IPS DF 6.9 (cell line): ENCODE measurements around the gene TRMT10B.
"Not testable (repeated sequence)": the region's sequence is repeated elsewhere in the genome, so short reads cannot be mapped to it uniquely, and the experiment has no call there.

Experiments used
- DNase-seq: peaks from one replicate; pipeline ENCODE4 v3.0.0-alpha.2; 2013; ENCODE audit warnings: low read depth, low spot score
- H3K27ac ChIP-seq: one replicate; pipeline ENCODE4 v1.5.1; 2013; ENCODE audit warnings: low read length, control low read depth
- H3K27me3 ChIP-seq: 2 replicates; pipeline ENCODE4 v1.6.1; 2013; ENCODE audit warnings: mild to moderate bottlenecking, low read length; ENCODE audit not compliant: control insufficient read depth, insufficient read depth
- H3K36me3 ChIP-seq: 2 replicates; pipeline ENCODE4 v1.6.1; 2013; ENCODE audit warnings: low read length; ENCODE audit not compliant: control insufficient read depth, insufficient read depth
- H3K4me1 ChIP-seq: 2 replicates; pipeline ENCODE4 v1.6.1; 2013; ENCODE audit warnings: low read length; ENCODE audit not compliant: control insufficient read depth, insufficient read depth
- H3K4me3 ChIP-seq: 2 replicates; pipeline ENCODE4 v1.5.1; 2013; ENCODE audit warnings: mild to moderate bottlenecking, low read length
- H3K9me3 ChIP-seq: 2 replicates; pipeline ENCODE4 v1.6.1; 2013; ENCODE audit warnings: low read length, inconsistent platforms; ENCODE audit not compliant: control insufficient read depth, insufficient read depth
- WGBS: extraction: QIAGEN DNeasy Blood & Tissue Kit; methylation state at CpG from one replicate; pipeline ENCODE4 v1.1.7; 2013; ENCODE audit warnings: mixed read lengths, missing lambda C conversion rate; ENCODE audit not compliant: insufficient read length, insufficient coverage; 5-methylcytosine and 5-hydroxymethylcytosine counted together

Gene TRMT10B

DNA sequence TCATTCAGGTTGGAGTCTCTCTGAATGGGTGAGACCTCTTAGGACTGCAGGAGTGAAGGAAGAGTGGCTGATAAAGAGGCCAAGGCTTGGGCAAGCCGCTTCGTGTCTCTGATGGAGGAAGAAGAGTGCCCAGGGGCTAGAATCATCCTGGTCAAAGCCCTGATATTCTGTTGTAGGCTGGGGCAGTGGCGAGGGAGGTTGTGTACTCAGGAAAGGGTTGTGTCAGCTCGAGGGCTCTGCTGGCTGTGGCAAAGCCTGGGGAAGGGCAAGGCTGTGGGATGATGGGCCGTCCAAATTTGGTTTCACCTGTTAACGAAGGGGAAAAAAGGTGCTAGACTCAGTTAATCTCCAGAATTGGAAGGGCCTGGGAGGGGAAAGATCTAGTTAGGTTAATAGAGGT lies 2.4 kb upstream of the TRMT10B start:
- H3K27ac ChIP-seq: no peak overlapping the region
- H3K4me3 ChIP-seq: no peak overlapping the region
- whole genome bisulfite sequencing: no CpG with 5 or more reads among the region's 6 CpGs
- peaks cover 1% of the 10 kb centered on the region; the same call in 1 of the 2 replicates for H3K4me1 ChIP-seq
- no peaks in the 10 kb centered on the region for H3K27me3 ChIP-seq
- no peaks in the 10 kb centered on the region for H3K36me3 ChIP-seq
- H3K9me3 ChIP-seq: no peaks in the 10 kb centered on the region
- no peak for DNase-seq

DNA sequence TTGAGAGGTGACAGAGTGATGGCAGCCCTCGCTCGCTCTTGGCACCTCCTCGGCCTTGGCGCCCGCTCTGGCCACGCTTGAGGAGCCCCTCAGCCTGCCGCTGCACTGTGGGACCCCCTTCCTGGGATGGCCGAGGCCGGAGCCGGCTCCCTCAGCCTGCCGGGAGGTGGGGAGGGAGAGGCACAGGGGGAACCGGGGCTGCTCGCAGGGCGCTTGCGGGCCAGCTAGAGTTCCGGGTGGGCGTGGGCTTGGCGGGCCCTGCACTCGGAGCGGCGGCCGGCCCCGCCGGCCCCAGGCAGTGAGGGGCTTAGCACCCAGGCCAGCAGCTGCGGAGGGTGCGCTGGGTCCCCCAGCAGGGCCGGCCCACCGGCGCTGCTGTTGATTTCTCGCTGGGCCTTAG lies 1.9 kb upstream of the TRMT10B start:
- WGBS: no CpG with 5 or more reads among the region's 30 CpGs
- DNase-seq, H3K36me3 ChIP-seq, H3K27ac ChIP-seq, H3K27me3 ChIP-seq, H3K4me3 ChIP-seq, H3K9me3 ChIP-seq, H3K4me1 ChIP-seq: not testable (repeated sequence)

DNA sequence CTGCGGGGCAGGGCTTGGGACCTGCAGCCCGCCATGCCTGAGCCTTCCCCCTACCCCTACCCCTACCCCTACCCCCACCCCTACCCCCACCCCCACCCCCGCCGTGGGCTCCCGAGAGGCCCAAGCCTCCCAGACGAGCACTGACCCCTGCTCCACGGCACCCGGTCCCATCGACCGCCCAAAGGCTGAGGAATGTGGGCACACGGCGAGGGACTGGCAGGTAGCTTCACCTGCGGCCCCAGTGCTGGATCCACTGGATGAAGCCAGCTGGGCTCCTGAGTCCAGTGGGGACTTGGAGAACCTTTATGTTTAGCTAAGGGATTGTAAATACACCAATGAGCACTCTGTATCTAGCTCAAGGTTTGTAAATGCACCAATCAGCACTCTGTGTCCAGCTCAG lies 1.5 kb upstream of the TRMT10B start:
- H3K27me3 ChIP-seq, H3K9me3 ChIP-seq, H3K4me1 ChIP-seq, DNase-seq, H3K27ac ChIP-seq, H3K36me3 ChIP-seq, H3K4me3 ChIP-seq: not testable (repeated sequence)
- no CpG with 5 or more reads among the region's 13 CpGs for WGBS

DNA sequence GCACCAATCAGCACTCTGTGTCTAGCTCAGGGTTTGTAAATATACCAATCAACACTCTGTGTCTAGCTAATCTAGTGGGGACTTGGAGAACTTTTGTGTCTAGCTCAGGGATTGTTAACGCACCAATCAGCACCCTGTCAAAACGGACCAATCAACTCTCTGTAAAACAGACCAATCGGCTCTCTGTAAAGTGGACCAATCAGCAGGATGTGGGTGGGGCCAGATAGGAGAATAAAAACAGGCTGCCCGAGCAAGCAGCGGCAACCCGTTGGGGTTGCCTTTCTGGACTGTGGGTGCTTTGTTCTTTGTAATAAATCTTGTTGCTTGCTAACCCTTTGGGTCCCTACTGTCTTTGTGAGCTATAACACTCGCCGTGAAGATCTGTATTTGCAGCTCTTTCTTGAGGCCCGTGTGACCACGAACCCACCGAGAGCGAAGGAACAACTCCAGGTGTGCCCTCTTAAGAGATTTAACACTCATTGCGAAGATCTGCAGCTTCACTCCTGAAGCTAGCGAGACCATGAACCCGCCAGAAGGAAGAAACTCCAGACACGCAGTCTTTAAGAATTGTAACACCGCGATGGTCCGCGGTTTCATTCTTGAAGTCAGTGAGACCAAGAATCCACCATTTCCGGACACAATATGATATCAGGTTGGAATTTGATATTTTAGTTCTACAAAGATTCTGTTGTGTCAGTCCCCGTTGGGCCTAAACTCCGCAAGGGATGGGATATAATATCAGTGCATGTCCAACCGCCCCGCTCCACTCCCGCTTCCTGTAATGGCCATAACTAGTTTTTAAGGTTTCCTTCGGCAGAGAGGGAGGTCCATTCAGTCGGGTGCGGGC lies 740 bp upstream of the TRMT10B start:
- Histone ChIP-seq H3K36me3 (no peaks in the 10 kb centered on the region), H3K4me3 (no peak overlapping the region; the same call in 1 of the 2 replicates), H3K27me3 (no peaks in the 10 kb centered on the region), H3K9me3 (no peaks in the 10 kb centered on the region), H3K4me1 (peaks cover 1% of the 10 kb centered on the region; the same call in 1 of the 2 replicates), H3K27ac (no peak overlapping the region)
- WGBS: no CpG with 5 or more reads among the region's 29 CpGs
- no peak for DNase-seq

DNA sequence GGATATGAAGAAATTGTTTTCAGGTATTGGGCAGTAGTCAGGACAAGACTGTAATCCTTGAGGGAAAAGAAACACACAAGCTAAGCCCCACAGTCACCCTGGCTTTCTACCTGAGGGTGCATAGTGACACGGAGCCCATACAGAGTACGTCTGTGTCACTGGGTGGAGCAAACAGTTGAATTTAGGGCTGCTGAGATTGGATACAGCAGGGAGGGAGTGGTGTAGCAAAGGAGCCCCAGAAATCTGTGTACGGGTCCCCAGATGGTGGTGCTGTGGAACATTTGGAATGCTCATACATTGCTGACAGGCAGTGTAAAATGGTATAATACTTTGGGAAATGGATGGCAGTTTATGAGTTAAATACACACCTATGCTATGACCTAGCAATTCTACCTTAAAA lies 5.1 kb downstream of the TRMT10B start:
- no CpG with 5 or more reads among the region's 3 CpGs for WGBS
- no peak overlapping the region for H3K27ac ChIP-seq

DNA sequence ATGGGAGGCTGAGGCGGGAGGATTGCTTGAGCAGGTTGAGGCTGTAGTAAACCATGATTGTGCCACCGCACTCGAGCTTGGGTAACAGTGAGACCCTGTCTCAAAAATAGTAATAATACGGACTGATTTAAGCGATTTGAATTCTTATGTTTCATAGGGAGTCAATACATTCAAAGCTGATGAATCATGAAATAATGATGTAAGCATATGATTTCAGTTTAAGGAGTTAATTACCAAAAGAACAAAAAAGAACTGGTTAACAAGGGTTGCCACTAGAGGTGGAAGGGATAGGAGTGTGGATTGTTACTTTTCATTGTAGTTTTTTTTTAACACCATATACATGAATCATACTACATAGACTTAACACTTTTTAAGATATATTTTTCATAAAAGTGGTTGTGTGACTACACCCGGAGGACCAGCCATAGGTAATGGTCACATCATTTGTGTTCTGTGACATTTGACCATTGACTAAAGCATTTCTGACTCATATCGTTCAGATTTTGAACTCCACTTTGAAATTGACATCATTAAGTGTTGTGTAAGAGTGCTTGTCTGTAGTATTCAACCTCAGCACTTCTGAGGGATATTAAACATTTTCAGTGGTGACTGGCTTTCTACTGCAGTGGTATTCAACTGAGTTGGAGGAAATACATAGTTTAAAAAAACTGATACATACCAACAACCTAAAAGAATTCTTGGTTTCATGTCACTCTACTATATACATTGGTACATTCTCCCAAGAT lies 7.0 kb downstream of the TRMT10B start:
- WGBS: no CpG with 5 or more reads among the region's 7 CpGs
- Histone ChIP-seq H3K27ac (no peak overlapping the region), H3K4me3 (no peak overlapping the region), H3K27me3 (no peaks in the 10 kb centered on the region), H3K4me1 (no peaks in the 10 kb centered on the region), H3K9me3 (no peaks in the 10 kb centered on the region), H3K36me3 (no peaks in the 10 kb centered on the region)
- DNase-seq: no peak

More for the DNA sequence above, 5.1 kb downstream of the TRMT10B start:
- Histone ChIP-seq H3K4me1 (no peaks in the 10 kb centered on the region), H3K9me3 (no peaks in the 10 kb centered on the region), H3K27me3 (no peaks in the 10 kb centered on the region), H3K4me3 (no peak overlapping the region), H3K36me3 (no peaks in the 10 kb centered on the region)
- no peak for DNase-seq

DNA sequence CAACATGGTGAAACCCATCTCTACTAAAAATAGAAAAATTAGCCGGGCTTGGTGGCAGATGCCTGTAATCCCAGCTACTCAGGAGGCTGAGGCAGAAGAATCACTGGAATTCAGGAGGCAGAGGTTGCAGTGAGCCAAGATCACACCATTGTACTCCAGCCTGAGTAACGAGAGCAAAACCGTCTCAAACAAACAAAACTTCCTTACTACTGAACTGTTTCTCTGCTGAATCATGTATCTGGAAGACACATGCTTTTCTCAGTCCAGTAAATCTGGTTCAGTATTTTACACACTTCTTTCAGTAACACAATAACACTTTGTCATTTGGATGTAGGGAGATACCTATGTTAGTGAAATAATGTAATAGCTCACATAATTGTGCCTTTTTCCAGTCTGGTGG lies 7.9 kb downstream of the TRMT10B start:
- H3K36me3 ChIP-seq: no peaks in the 10 kb centered on the region
- WGBS: no CpG with 5 or more reads among the region's 3 CpGs
- no peak for DNase-seq
- H3K4me3 ChIP-seq: no peak overlapping the region
- H3K9me3 ChIP-seq: no peaks in the 10 kb centered on the region
- no peaks in the 10 kb centered on the region for H3K27me3 ChIP-seq
- no peak overlapping the region for H3K27ac ChIP-seq
- no peaks in the 10 kb centered on the region for H3K4me1 ChIP-seq

DNA sequence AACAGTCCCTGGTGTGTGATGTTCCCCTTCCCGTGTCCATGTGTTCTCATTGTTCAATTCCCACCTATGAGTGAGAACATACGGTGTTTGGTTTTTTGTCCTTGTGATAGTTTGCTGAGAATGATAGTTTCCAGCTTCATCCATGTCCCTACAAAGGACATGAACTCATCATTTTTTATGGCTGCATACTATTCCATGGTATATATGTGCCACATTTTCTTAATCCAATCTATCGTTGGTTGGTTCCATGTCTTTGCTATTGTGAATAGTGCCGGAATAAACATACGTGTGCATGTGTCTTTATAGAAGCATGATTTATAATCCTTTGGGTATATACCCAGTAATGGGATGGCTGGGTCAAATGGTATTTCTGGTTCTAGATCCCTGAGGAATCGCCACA lies 11.7 kb downstream of the TRMT10B start:
- not testable (repeated sequence) for H3K4me3 ChIP-seq, H3K27ac ChIP-seq, H3K4me1 ChIP-seq, H3K27me3 ChIP-seq, H3K9me3 ChIP-seq, DNase-seq, H3K36me3 ChIP-seq
- WGBS: no CpG with 5 or more reads among the region's 6 CpGs

DNA sequence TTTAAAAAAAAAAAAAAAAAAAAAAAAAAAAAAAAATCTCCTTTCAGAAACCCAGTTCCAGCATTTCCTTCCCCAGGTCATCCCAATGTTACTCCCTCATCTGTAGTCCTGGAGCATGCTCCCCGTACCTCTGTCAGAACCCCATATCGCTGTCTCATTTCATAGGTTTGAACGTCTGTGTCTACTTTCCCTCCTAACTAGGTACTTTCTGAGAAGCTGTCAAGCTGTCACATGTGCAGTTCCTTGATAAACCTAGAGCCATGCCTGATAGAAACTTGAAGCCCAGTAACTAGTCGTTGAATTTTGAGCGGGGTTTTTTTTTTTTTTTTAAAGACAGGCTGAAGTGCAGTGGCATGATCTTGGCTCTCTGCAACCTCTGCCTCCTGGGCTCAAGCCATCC lies 15.7 kb downstream of the TRMT10B start:
- H3K36me3 ChIP-seq: peaks cover 2% of the 10 kb centered on the region; the same call in 1 of the 2 replicates
- H3K4me3 ChIP-seq: no peak overlapping the region
- WGBS: no CpG with 5 or more reads among the region's 5 CpGs
- H3K9me3 ChIP-seq: no peaks in the 10 kb centered on the region
- DNase-seq: no peak
- H3K27ac ChIP-seq: no peak overlapping the region
- H3K4me1 ChIP-seq: no peaks in the 10 kb centered on the region
- H3K27me3 ChIP-seq: no peaks in the 10 kb centered on the region

DNA sequence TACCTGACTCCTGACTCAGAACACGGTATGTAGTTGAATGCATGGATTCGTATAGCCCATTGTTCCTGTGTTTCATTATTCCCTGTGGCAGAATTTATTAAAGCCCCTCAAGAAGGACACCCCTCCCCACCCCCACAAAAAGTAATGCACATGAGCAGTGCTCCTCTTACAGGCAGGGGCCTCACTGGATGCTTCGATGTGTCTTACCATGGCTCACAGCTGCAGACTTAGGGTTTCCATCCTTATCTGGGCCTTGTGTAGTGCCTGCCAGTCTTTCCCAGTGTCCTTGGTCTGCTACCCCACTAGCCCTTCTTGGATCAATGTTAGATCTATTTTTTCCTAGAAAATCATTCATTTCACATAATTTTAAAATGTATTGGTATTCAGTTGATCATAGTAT lies 16.4 kb downstream of the TRMT10B start:
- no peaks in the 10 kb centered on the region for H3K9me3 ChIP-seq
- H3K36me3 ChIP-seq: peaks cover 2% of the 10 kb centered on the region; the same call in 1 of the 2 replicates

More for the DNA sequence above, 16.4 kb downstream of the TRMT10B start:
- Histone ChIP-seq H3K4me3 (no peak overlapping the region), H3K27ac (no peak overlapping the region), H3K27me3 (no peaks in the 10 kb centered on the region), H3K4me1 (no peaks in the 10 kb centered on the region)
- no CpG with 5 or more reads among the region's 3 CpGs for WGBS
- no peak for DNase-seq
